IMR-90 (cell line): ENCODE results near the gene UGT1A7. TPM values are rescaled to one million over a fixed set of nuclear protein-coding genes. Genes with fewer than 3 reads are reported as not detected.
"Not testable (repeated sequence)": the region's sequence is repeated elsewhere in the genome, so short reads cannot be mapped to it uniquely, and the experiment has no call there.

Source experiments
- ATAC-seq: fragments of 200-7000 bp; cut with Tn5 transposase; 2 replicates; pipeline ENCODE4 v1.9.1; 2020; ENCODE audit warnings: low read depth, mild to moderate bottlenecking, moderate library complexity
- BruUV-seq: library from RNA; stranded (reverse); fragments of 400-500 nt; replicated peaks from 2 replicates; lab custom pipeline; 2021; lab: Mats Ljungman, UMichigan
- CTCF ChIA-PET: fragments of 300-600 bp; formaldehyde crosslinking; extraction: SDS; loops from one replicate; lab custom pipeline; 2021; ENCODE audit warnings: antibody characterized with exemption; lab: Yijun Ruan, JAX
- POLR2A ChIA-PET: fragments of 300-600 bp; sonication (Branson Sonifier 250); formaldehyde crosslinking; loops from one replicate; lab custom pipeline; 2022; ENCODE audit warnings: antibody characterized with exemption; ENCODE audit not compliant: unreplicated experiment; lab: Charles Lee
- DNase-seq: peaks from one replicate; pipeline ENCODE4 v3.0.0; 2013
- H2AFZ ChIP-seq: replicated peaks from 2 replicates; pipeline ENCODE3; 2013; ENCODE audit warnings: low read length, mild to moderate bottlenecking; ENCODE audit not compliant: poor library complexity
- H2AK5ac ChIP-seq: 2 replicates; pipeline ENCODE4 v1.6.1; 2013; ENCODE audit warnings: low read depth, low read length, inconsistent platforms
- H2AK9ac ChIP-seq: replicated peaks from 2 replicates; pipeline ENCODE3; 2013; ENCODE audit warnings: mild to moderate bottlenecking, low read depth, low read length, moderate library complexity; ENCODE audit not compliant: poor library complexity
- H2BK120ac ChIP-seq: 2 replicates; pipeline ENCODE4 v1.6.1; 2013; ENCODE audit warnings: low read depth, low read length, inconsistent platforms
- H2BK15ac ChIP-seq: 3 replicates; pipeline ENCODE4 v1.6.1; 2013; ENCODE audit warnings: low read depth, low read length, inconsistent platforms
- H2BK20ac ChIP-seq: 2 replicates; pipeline ENCODE4 v1.6.1; 2013; ENCODE audit warnings: low read depth, mild to moderate bottlenecking, inconsistent platforms, low read length, moderate library complexity
- H2BK5ac ChIP-seq: 2 replicates; pipeline ENCODE4 v1.6.1; 2013; ENCODE audit warnings: mild to moderate bottlenecking, low read depth, low read length, inconsistent platforms; ENCODE audit not compliant: poor library complexity, severe bottlenecking
- H3K14ac ChIP-seq: replicated peaks from 2 replicates; pipeline ENCODE4 v1.6.1; 2013; ENCODE audit warnings: low read depth, low read length, inconsistent platforms
- H3K18ac ChIP-seq: 2 replicates; pipeline ENCODE4 v1.6.1; 2013; ENCODE audit warnings: low read depth, low read length, control low read depth
- H3K23ac ChIP-seq: 2 replicates; pipeline ENCODE4 v1.6.1; 2013; ENCODE audit warnings: low read depth, low read length, inconsistent platforms
- H3K27ac ChIP-seq: 2 replicates; pipeline ENCODE4 v1.5.1; 2013; ENCODE audit warnings: mild to moderate bottlenecking, control low read depth, low read length; ENCODE audit not compliant: insufficient read depth
- H3K27me3 ChIP-seq: 2 replicates; pipeline ENCODE4 v1.6.1; 2013; ENCODE audit warnings: low read length; ENCODE audit not compliant: control insufficient read depth, insufficient read depth
- H3K36me3 ChIP-seq: 2 replicates; pipeline ENCODE4 v1.6.1; 2013; ENCODE audit warnings: low read length, mixed read lengths; ENCODE audit not compliant: control insufficient read depth, insufficient read depth
- H3K4ac ChIP-seq: 2 replicates; pipeline ENCODE4 v1.6.1; 2013; ENCODE audit warnings: low read depth, low read length, inconsistent platforms
- H3K4me1 ChIP-seq: 2 replicates; pipeline ENCODE4 v1.6.1; 2013; ENCODE audit warnings: low read length, mixed read lengths; ENCODE audit not compliant: control insufficient read depth, insufficient read depth
- H3K4me2 ChIP-seq: 2 replicates; pipeline ENCODE4 v1.6.1; 2013; ENCODE audit warnings: low read depth, mild to moderate bottlenecking, control low read depth, low read length, moderate library complexity
- H3K4me3 ChIP-seq: 2 replicates; pipeline ENCODE4 v1.5.1; 2013; ENCODE audit warnings: low read depth, mild to moderate bottlenecking, control low read depth, low read length, moderate library complexity; ENCODE audit not compliant: insufficient read depth
- H3K56ac ChIP-seq: 2 replicates; pipeline ENCODE4 v1.6.1; 2013; ENCODE audit warnings: low read length, inconsistent platforms; ENCODE audit not compliant: insufficient read depth; ENCODE audit errors: extremely low read depth
- H3K79me1 ChIP-seq, 2 experiments: 2 replicates each; pipeline ENCODE4 v1.6.1; 2013; ENCODE audit warnings: low read length in 2 of 2, inconsistent platforms in 1 of 2, low read depth in 1 of 2
- H3K9ac ChIP-seq: 2 replicates; pipeline ENCODE4 v1.6.1; 2013; ENCODE audit warnings: low read depth, low read length, control low read depth
- H3K9me1 ChIP-seq: 2 replicates; pipeline ENCODE4 v1.6.1; 2013; ENCODE audit warnings: low read length, inconsistent platforms; ENCODE audit not compliant: insufficient read depth
- H3K9me3 ChIP-seq: 2 replicates; pipeline ENCODE4 v1.6.1; 2013; ENCODE audit warnings: low read length; ENCODE audit not compliant: control insufficient read depth, insufficient read depth
- H4K20me1 ChIP-seq: 2 replicates; pipeline ENCODE4 v1.6.1; 2013; ENCODE audit warnings: low read length, inconsistent platforms; ENCODE audit not compliant: insufficient read depth
- H4K5ac ChIP-seq: 2 replicates; pipeline ENCODE4 v1.6.1; 2013; ENCODE audit warnings: mild to moderate bottlenecking, low read depth, low read length, control low read depth
- H4K8ac ChIP-seq, 2 experiments: 2 replicates each; pipeline ENCODE4 v1.6.1; 2013; ENCODE audit warnings: low read depth in 2 of 2, low read length in 2 of 2, control low read depth in 1 of 2, inconsistent platforms in 1 of 2
- H4K91ac ChIP-seq: 2 replicates; pipeline ENCODE4 v1.6.1; 2013; ENCODE audit warnings: low read depth, low read length, inconsistent platforms; ENCODE audit not compliant: insufficient read depth
- WGBS, 2 experiments: methylation state at CpG; one replicate each; pipeline versions ENCODE4 v1.1.5 to v1.1.7; 2013; ENCODE audit warnings: missing lambda C conversion rate in 2 of 2; ENCODE audit not compliant: insufficient read length in 1 of 2; ENCODE audit errors: extremely low coverage in 2 of 2; 5-methylcytosine and 5-hydroxymethylcytosine counted together
- dilution Hi-C: fragments of 300-500 bp; cut with HindIII; formaldehyde crosslinking; loops from one replicate; pipeline ENCODE4 v1.14.3; 2018; ENCODE audit warnings: low sequenced_read_pairs; ENCODE audit not compliant: unreplicated experiment
- in situ Hi-C: fragments of 300-500 bp; cut with MboI; formaldehyde crosslinking; loops from 3 replicates; pipeline ENCODE4 v1.14.3; 2019; ENCODE audit warnings: low sequenced_read_pairs, inconsistent platforms, mixed read lengths
- intact Hi-C: fragments of 100-400 bp; cut with micrococcal nuclease; formaldehyde crosslinking; loops from 2 replicates; pipeline ENCODE4 v1.10.0; 2022
- polyA plus RNA-seq, 3 experiments: library from polyadenylated mRNA; depleted of rRNA; stranded (reverse); fragments of >200 nt; gene quantifications; 2 replicates each; pipeline ENCODE4 v1.2.3, GENCODE V29; 2012; ENCODE audit warnings: low replicate concordance in 1 of 3
- total RNA-seq: library from RNA; depleted of rRNA; stranded (reverse); fragments of >200 nt; gene quantifications from 2 replicates; pipeline ENCODE4 v1.2.3, GENCODE V29; 2012

UGT1A7 gene
- total and polyA plus RNA-seq, 2 of the 4 experiments (the other 2 are of a cell fraction) = not detected

DNA sequence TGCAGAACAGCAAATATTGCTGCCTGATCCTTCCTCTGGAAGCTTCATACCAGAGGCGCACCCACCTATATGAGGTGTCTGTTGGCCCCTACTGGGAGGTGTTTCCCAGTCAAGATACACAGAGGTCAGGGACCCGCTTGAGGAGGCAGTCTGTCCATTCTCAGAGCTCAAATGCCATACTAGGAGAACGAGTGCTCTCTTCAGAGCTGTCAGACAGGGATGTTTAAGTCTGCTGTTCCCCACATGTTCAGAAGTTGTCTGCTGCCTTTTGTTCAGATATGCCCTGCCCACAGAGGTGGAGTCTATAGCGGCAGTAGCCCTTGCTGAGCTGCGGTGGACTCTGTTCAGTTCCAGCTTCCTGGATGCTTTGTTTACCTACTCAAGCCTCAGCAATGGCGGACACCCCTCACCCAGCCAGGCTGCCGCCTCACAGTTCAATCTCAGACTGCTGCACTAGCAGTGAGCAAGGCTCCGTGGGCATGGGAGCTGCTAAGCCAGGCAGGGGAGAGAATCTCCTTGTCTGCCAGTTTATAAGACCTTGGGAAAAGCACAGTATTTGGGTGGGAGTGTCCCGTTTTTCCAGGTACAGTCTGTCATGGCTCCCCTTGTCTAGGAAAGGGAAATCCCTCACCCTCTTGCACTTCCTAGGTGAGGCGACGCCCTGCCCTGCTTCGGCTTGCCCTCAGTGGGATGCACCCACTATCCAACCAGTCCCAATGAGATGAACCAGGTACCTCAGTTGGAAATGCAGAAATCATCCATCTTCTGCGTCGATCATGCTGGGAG, 55.4 kb downstream of the UGT1A7 start:
- BruUV-seq, H3K18ac ChIP-seq, H3K9me1 ChIP-seq, H3K14ac ChIP-seq, H2AK9ac ChIP-seq, H4K20me1 ChIP-seq, H2BK15ac ChIP-seq, POLR2A ChIA-PET, H2BK20ac ChIP-seq, H3K9ac ChIP-seq, H3K27ac ChIP-seq, H3K23ac ChIP-seq, H2BK120ac ChIP-seq, in situ Hi-C loops, H2AFZ ChIP-seq, H3K4me1 ChIP-seq, ATAC-seq, H3K4me2 ChIP-seq, DNase-seq, H4K8ac ChIP-seq, H3K36me3 ChIP-seq, H2AK5ac ChIP-seq, H4K5ac ChIP-seq, CTCF ChIA-PET, H3K56ac ChIP-seq, H4K91ac ChIP-seq, H3K9me3 ChIP-seq, H2BK5ac ChIP-seq, H3K79me1 ChIP-seq, dilution Hi-C loops, H3K4me3 ChIP-seq, H3K4ac ChIP-seq, H3K27me3 ChIP-seq, intact Hi-C loops: not testable (repeated sequence)
- WGBS, 2 experiments = 67% methylated on average over 1 of the region's 14 CpGs; no CpG with 5 or more reads in 1 of the 2 experiments
